Fibroblast of lung (primary cell): ENCODE results near the gene PTPN7. TPM values are rescaled to one million over a fixed set of nuclear protein-coding genes. Genes with fewer than 3 reads are reported as not detected.
"Not testable (repeated sequence)": the region's sequence is repeated elsewhere in the genome, so short reads cannot be mapped to it uniquely, and the experiment has no call there.

Experiments
- DNase-seq, 2 donors: peaks; one replicate each; pipeline versions ENCODE4 v3.0.0 to v3.0.0-alpha.2; 2010; ENCODE audit warnings: low read depth in 2 of 2
- H2AFZ ChIP-seq: 2 replicates; pipeline ENCODE4 v1.5.1; 2012; ENCODE audit warnings: low read length, control low read depth, inconsistent platforms
- H3K27ac ChIP-seq: 2 replicates; pipeline ENCODE4 v1.5.1; 2011; ENCODE audit warnings: low read length, control low read depth; ENCODE audit not compliant: insufficient read depth
- H3K27me3 ChIP-seq: 2 replicates; pipeline ENCODE4 v1.5.1; 2011; ENCODE audit warnings: mild to moderate bottlenecking, low read length; ENCODE audit not compliant: control insufficient read depth, insufficient read depth
- H3K36me3 ChIP-seq: 2 replicates; pipeline ENCODE4 v1.5.1; 2011; ENCODE audit warnings: low read length; ENCODE audit not compliant: control insufficient read depth, insufficient read depth
- H3K4me1 ChIP-seq: 2 replicates; pipeline ENCODE4 v1.5.1; 2011; ENCODE audit warnings: low read length; ENCODE audit not compliant: control insufficient read depth, insufficient read depth; ENCODE audit errors: extremely low read depth
- H3K4me2 ChIP-seq: 2 replicates; pipeline ENCODE4 v1.5.1; 2011; ENCODE audit warnings: low read length, control low read depth; ENCODE audit not compliant: insufficient read depth; ENCODE audit errors: extremely low read depth
- H3K4me3 ChIP-seq, 4 experiments: fragments of 200-600 bp in 1 of 4; sonication (generic) in 1 of 4; replicated peaks in 1 of 4; 2 replicates each; pipeline ENCODE4 v1.5.1; 2011 to 2016; ENCODE audit warnings: low read length in 4 of 4, low read depth in 3 of 4, mild to moderate bottlenecking in 3 of 4, control low read depth in 2 of 4, inconsistent platforms in 1 of 4, mixed read lengths in 1 of 4; ENCODE audit not compliant: insufficient read depth in 1 of 4; ENCODE audit errors: control extremely low read depth in 1 of 4
- H3K79me2 ChIP-seq: 2 replicates; pipeline ENCODE4 v1.5.1; 2012; ENCODE audit warnings: mild to moderate bottlenecking, low read length, inconsistent platforms; ENCODE audit not compliant: control insufficient read depth, insufficient read depth
- H3K9ac ChIP-seq: 2 replicates; pipeline ENCODE4 v1.5.1; 2011; ENCODE audit warnings: mild to moderate bottlenecking, low read length, control low read depth; ENCODE audit not compliant: insufficient read depth
- H3K9me3 ChIP-seq: 2 replicates; pipeline ENCODE4 v1.5.1; 2012; ENCODE audit warnings: low read depth, low read length; ENCODE audit not compliant: control insufficient read depth, insufficient read depth
- H4K20me1 ChIP-seq: 2 replicates; pipeline ENCODE4 v1.5.1; 2011; ENCODE audit warnings: low read length; ENCODE audit not compliant: control insufficient read depth, insufficient read depth; ENCODE audit errors: extremely low read depth
- EZH2 ChIP-seq: IDR thresholded peaks from 2 replicates; pipeline ENCODE4 v1.5.1; 2012; ENCODE audit warnings: low read length, control low read depth, mild to moderate bottlenecking; ENCODE audit errors: missing control alignments
- polyA plus RNA-seq, 2 donors: library from polyadenylated mRNA; depleted of rRNA in 1 of 2; stranded (reverse) in 1 of 2; unstranded in 1 of 2; fragments of >200 nt; gene quantifications; 2 replicates each; pipeline ENCODE4 v1.2.1, GENCODE V29; 2011 to 2012; ENCODE audit warnings: missing spikeins in 1 of 2
- total RNA-seq: library from RNA; depleted of rRNA; stranded (reverse); fragments of >200 nt; gene quantifications from 2 replicates; pipeline ENCODE4 v1.2.1, GENCODE V29; 2014
- TF ChIP-seq, protein P1 (sequence below), 2 donors: IDR thresholded peaks in 1 of 2; conservative IDR thresholded peaks in 1 of 2; 1 replicate in 1 of 2; 2 replicates in 1 of 2; pipeline ENCODE4 v1.5.1; 2011 to 2012; ENCODE audit warnings: low read length in 2 of 2, control low read depth in 1 of 2, inconsistent platforms in 1 of 2, low read depth in 1 of 2, mild to moderate bottlenecking in 1 of 2

The PTPN7 gene
- total and polyA plus RNA-seq, 2 donors (not counting 1 experiment from before 2014, with no cell fraction given): not detected

DNA sequence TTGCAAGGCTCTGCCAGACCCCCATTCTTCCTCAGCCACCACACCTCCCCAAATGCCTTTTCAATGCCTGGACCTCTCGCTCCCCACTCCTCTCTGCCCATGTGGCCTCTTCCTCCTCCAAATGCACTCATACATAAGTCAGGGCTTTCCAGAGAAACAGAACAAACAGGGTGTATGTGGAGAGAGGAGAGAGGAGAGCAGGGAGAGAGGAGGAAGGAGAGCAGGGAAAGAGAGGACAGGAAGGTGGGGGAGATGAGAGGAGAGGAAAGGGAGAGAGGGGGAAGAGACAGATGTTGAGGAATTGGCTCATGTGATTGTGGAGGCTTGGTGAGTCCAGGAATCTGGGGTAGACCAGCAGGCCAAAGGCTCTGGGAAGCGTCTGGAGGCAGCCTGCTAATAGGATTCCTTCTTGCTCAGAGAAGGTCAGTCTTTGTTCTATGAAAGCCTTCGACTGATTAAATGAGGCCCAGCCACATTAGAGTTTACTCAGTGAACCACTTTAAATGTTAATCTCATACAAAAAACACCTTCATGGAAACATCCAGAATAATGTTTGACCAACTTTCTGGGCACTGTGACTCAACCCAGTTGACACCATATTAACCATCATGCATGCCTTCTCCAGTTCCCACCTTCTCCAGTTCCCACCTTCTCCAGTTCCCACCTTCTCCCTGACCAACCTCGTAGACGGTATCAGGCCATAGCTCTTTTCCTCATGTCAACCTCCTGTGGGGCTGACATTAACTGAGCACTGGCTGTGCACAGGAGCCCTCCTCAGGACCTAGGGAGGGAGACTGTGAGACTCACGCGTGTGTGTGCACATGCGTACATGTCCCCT lies 21.9 kb upstream of the PTPN7 start:
- Histone ChIP-seq H3K36me3 (no peaks in the 10 kb centered on the region), H3K4me1 (no peaks in the 10 kb centered on the region), H3K9ac (no peak overlapping the region), H4K20me1 (no peaks in the 10 kb centered on the region), H3K27me3 (peaks cover 28% of the 10 kb centered on the region), H2AFZ (no peak overlapping the region), H3K4me3 (no peak overlapping the region), H3K9me3 (no peaks in the 10 kb centered on the region), H3K4me2 (no peak overlapping the region), H3K27ac (no peak overlapping the region), H3K79me2 (no peaks in the 10 kb centered on the region)
- peak; percentile 48 for TF ChIP-seq EZH2
- TF ChIP-seq, protein P1, sequence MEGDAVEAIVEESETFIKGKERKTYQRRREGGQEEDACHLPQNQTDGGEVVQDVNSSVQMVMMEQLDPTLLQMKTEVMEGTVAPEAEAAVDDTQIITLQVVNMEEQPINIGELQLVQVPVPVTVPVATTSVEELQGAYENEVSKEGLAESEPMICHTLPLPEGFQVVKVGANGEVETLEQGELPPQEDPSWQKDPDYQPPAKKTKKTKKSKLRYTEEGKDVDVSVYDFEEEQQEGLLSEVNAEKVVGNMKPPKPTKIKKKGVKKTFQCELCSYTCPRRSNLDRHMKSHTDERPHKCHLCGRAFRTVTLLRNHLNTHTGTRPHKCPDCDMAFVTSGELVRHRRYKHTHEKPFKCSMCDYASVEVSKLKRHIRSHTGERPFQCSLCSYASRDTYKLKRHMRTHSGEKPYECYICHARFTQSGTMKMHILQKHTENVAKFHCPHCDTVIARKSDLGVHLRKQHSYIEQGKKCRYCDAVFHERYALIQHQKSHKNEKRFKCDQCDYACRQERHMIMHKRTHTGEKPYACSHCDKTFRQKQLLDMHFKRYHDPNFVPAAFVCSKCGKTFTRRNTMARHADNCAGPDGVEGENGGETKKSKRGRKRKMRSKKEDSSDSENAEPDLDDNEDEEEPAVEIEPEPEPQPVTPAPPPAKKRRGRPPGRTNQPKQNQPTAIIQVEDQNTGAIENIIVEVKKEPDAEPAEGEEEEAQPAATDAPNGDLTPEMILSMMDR (conservative IDR thresholded peaks at IDR 0.05 in 1 of 2, IDR thresholded peaks at IDR 0.05 in 1 of 2; ENCODE audit: low read depth in 1 of 2, low read length in 2 of 2): no peak
- no peak for DNase-seq

DNA sequence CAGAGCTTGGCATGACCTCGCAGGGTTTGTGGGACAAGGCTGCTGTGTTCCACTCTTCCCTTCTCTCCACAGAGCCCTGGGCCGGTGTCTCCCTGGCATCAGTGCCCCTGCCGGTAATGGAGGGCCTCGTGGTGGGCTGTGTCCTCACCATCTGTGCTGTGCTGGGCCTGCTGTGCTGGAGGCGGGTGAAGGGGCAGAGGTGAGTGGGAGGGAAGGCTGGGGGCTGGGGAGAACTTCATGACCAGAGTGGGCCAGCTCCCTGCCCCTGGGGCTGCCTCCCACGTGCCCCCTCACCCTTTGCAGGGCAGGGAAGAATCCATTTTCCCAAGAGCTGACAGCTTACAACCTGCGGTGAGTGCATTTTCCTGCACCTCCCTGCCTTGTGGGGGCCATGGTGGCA lies 21.2 kb upstream of the PTPN7 start:
- Histone ChIP-seq H3K4me2 (no peak overlapping the region), H3K9ac (no peak overlapping the region), H3K9me3 (no peaks in the 10 kb centered on the region), H3K4me3 (no peak overlapping the region), H4K20me1 (no peaks in the 10 kb centered on the region), H2AFZ (no peak overlapping the region), H3K4me1 (no peaks in the 10 kb centered on the region), H3K79me2 (no peaks in the 10 kb centered on the region), H3K36me3 (no peaks in the 10 kb centered on the region), H3K27me3 (peaks cover 28% of the 10 kb centered on the region), H3K27ac (no peak overlapping the region)
- TF ChIP-seq, protein P1 (conservative IDR thresholded peaks at IDR 0.05 in 1 of 2, IDR thresholded peaks at IDR 0.05 in 1 of 2; ENCODE audit: low read depth in 1 of 2, low read length in 2 of 2): no peak
- TF ChIP-seq EZH2: no peak
- DNase-seq: no peak

DNA sequence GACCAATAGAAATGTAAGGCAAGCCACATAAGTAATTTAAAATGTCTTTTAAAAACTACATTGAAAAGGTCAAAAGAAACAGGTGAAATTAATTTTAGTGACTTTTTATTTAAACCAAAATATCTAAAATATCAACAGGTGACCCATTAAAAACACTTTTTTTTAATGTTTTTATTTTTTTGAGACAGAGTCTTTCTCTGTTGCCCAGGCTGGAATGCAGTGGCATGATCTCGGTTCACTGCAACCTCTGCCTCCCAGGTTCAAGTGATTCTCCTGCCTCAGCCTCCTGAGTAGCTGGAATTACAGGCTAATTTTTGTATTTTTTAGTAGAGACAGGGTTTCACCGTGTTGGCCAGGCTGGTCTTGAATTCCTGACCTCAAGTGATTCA lies 20.3 kb upstream of the PTPN7 start:
- H3K4me3 ChIP-seq, H3K9ac ChIP-seq, H3K4me2 ChIP-seq, H3K36me3 ChIP-seq, H3K4me1 ChIP-seq, H3K27ac ChIP-seq, H3K79me2 ChIP-seq, H4K20me1 ChIP-seq, H2AFZ ChIP-seq, DNase-seq, H3K9me3 ChIP-seq: not testable (repeated sequence)
- peaks cover 26% of the 10 kb centered on the region for H3K27me3 ChIP-seq
